ENCODE measurements around the gene CTDSPL.

CTDSPL gene

DNA sequence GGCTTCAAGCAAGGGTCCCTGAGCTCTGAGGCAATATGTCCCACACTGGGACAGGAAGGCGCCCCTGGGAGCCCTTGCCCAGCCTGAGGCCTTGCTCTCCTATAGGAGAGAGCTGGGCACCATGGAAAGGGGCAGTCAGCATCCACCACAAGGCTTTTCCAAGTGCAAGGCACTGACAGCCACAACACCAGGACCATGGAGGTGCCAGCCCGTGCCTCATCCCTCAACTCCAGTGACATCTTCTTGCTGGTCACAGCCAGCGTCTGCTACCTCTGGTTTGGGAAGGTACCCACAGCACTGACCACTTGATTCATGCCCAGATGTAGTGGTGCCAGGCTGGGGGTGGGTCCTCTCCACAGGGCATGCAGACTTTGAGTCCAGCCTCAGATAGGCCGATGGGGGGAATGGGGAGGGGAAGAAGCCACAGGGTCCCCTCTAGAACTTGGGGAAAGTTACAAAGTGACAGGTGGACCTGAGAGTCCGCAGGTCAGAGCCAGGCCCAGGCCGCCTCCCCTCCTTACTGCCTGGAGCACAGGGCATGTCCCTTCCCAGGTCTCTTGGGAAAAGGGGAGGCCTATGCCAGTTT lies 140.7 kb downstream of the CTDSPL start:
- no peak for DNase-seq (ENCODE audit: low spot score)

DNA sequence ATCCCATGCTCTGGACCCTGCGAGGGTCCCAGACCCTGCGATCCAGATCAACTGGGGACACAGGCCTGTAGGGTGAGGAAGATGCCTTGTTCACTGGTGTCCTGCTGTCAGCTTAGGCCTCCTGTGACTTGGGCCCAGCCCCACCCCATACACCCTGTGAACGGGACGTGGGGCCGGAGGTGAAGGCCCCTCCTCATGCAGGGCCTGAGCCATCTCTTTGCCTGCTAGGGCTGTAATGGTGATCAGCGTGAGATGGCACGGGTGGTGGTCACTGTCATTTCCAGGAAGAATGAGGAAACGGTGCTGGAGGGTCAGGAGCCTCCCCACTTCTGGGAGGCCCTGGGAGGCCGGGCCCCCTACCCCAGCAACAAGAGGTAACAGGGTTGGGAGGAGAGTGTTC lies 141.3 kb downstream of the CTDSPL start:
- no peak for DNase-seq (ENCODE audit: low spot score)

DNA sequence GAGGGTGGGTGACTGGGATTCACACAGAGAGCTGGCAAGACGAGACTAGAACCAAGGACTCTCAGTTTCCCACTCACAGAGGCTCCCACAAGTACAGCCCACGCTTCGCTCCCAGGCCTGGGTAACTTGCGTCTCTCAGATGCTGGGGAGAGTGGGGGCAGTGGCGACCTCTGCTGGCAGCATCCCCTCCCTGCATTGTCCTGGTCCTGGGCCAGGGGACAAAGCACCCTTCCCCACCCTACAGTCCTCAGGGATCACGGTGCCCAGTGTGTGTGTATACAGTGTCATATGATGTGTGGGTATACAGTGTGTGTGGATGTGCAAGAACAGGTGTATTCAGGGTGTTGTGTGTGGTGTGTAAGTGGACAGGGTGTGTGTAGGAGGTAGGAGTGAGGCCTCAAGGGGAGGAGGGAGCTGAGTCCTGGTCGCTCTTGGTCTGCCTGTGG lies 141.7 kb downstream of the CTDSPL start:
- peak; percentile 82 for DNase-seq (ENCODE audit: low spot score)

DNA sequence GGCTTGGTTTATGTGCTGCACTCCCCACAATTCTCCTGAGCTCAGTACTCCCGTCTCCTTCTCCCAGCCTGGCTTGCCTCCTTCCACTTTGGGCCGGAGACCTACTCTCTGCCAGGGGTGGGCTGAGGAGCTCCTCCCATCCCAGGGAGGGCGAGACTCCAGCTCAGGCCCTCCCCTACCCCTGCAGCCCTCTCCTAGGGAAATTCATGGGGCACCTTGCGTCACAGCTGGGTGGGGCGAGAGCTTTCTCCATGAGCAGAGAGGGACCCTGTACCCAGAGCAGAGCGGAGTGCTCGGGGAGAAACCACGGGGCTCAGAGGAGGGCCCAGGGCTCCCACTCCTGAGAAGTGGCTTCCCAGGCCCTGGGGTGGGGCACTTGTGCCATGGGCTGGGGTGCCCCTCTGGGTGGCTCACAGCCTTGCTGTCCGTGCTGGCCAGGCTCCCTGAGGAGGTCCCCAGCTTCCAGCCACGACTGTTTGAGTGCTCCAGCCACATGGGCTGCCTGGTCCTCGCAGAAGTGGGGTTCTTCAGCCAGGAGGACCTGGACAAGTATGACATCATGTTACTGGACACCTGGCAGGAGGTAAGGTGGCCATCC lies 142.2 kb downstream of the CTDSPL start:
- no peak for DNase-seq (ENCODE audit: low spot score)

DNA sequence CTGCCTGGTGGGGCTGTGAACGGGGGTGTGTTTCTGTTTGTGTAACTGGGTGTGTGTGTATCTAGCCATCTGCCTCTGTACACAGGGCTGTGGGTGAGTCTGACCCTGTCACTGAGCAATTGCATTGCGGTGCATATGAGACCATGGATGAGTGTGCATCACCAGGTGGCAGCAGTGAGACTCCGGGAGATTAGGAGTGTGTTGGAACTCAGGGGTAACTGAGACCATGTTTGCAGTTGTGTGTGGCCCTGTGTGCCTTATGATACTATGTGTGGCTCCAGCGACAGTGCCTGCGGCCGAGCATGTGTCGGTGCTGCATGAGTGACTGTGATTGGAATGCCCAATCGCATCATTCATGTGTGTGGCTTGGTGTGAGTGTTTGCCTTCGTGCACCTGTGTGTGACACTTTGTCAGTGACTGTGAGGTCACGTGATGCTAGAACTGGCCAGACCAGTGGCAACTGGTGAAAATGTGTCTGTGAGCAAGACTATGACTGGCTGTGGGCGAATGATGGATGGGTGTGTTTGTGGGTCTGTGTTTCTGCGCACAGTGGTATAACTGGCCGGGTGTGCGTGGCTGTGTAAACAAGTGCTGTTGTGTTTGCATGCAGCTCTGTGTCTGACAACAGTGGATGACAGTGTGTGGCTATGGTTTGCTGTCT lies 142.9 kb downstream of the CTDSPL start:
- DNase-seq (ENCODE audit: low spot score), result peak; percentile 78

DNA sequence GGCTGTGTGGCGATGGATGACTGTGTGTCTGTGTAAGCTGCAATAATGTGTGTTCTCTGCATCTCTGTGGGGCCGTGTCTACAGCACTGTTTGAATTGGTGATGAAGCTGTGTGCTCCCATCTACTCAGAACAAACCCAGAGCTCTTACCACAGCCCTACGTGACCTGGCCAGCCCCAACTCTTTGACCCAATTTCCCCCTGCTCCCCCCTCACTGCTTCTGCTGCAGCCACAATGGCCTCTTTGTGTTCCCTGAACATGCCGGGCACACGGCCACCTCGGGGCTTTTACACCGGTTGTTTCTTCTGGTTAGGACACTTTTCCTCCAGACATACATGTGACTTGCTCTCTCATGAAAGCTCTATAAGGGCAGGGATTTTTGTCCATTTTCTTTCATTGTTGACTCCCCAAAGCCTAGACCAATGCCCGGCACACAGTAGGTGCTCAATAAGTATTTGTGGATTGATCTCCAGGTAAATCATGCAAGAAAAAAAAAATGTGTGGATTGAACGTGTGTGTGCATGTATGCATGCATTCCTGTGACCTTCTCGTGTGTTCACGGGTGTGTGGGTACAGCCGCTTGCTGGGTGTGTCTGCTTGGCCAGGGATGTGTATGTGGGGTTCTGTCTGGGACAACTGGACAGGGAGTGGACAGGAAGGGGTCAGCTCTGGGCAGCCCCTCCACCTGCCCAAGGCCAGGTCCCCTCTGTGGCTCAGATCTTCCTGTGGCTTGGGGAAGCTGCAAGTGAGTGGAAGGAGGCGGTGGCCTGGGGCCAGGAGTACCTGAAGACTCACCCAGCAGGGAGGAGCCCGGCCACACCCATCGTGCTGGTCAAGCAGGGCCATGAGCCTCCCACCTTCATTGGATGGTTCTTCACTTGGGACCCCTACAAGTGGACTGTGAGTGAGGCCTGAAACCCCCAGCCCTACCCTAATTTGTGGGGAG lies 143.7 kb downstream of the CTDSPL start:
- DNase-seq (ENCODE audit: low spot score), result no peak

DNA sequence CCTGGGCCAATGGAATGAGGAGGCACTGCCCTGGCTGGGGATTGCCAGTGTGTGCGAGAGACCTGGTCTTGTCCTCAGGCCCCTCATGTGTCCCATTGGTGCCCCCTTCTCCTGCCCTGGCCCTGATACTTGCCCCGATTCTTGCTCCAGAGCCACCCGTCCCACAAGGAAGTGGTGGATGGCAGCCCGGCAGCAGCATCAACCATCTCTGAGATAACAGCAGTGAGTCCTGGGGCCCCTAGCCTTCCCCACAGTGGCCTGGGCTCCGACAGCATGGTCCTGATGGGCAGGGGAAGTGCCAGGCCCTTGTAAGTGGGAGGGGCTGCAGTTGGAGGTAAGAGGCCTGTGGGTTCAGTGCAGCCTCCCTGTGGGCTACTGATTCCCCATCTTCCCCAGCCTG lies 144.4 kb downstream of the CTDSPL start:
- no peak for DNase-seq (ENCODE audit: low spot score)

DNA sequence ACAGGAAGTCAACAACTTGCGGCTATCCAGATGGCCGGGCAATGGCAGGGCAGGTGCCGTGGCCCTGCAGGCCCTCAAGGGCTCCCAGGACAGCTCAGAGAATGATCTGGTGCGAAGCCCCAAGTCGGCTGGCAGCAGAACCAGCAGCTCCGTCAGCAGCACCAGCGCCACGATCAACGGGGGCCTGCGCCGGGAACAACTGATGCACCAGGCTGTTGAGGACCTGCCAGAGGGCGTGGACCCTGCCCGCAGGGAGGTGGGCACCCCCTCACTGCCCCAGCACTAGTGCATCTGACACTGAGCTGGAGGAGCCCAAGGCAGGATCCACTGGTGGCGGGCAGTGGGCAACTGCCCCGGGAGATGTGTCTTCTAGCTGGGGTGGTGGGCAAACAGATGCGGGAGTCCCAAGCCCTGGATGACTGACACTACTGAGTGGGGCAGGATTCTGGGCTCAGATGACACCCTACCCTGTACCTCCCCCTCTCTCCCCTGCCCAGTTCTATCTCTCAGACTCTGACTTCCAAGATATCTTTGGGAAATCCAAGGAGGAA lies 144.8 kb downstream of the CTDSPL start:
- no peak for DNase-seq (ENCODE audit: low spot score)

DNA sequence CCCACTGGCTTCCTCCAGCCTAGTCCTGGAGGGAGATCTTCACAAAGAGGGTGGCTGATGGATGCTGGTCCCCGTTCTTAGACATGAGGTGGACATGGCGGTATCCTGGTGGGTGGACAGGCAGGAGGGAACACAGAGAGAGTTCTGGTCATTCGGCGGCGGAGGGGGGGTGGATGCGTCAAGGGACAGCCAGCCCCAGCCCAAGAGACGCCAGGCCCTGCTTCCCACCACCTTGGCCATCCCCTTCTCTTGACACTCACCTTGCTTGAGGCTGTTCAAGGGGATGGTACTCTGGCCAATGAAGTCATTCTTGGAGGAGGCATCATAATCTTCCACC lies 146.0 kb downstream of the CTDSPL start:
- DNase-seq (ENCODE audit: low spot score), result no peak

DNA sequence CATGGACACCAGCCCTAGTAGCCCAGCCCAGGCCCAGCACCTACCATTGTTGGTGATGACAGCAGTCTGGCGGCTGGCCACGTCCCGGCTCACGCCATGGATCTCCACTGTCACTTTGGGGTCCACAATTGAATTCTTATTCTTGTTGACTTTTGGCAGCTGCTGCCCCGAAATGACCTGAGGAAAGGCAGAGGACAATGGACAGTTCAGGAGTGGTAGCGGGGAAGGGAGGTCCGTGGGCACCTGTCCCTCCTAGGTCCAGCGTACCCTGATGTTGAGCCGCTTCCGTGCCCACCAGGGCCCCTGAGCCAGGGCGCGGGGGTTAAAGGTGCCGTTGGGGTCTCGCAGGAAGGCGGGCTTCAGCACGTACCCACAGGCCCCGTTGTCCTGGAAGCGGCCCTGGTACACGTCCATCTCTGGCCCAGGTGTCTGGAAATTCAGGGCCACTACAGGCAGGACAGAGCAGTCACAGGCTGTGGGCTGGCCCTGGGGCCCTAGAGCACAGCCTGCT lies 146.6 kb downstream of the CTDSPL start:
- DNase-seq (ENCODE audit: low spot score), result no peak

DNA sequence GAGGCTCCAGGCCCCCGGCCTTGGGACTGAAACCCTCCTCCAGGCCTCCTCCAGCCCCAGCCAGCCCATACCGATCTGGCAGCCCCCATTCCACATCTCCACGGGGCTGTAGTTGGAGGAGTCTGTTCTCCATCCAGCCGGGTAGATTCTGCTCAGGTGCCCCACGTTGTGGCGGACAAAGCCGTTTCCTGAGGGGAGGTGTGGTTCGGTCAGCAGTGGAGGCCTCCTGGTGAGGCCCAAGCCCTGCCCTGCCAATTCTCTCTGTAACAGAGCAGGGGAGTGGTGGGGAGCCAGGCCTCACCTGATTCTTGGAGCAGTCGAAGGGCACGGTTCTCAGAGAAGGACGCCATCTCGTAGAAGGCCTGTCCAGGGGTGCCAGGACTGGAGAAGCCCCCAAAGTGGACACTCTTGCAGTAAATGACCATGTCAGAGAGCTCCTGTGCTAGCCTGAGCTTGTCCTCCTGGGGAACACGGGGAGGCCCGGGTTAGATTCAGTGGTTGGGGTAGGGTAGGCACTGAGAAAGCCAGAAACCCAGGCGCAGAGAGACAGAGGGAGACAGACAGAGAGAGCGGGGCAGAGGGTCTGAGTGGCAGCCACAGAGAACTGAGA lies 147.4 kb downstream of the CTDSPL start:
- DNase-seq (ENCODE audit: low spot score), result no peak

DNA sequence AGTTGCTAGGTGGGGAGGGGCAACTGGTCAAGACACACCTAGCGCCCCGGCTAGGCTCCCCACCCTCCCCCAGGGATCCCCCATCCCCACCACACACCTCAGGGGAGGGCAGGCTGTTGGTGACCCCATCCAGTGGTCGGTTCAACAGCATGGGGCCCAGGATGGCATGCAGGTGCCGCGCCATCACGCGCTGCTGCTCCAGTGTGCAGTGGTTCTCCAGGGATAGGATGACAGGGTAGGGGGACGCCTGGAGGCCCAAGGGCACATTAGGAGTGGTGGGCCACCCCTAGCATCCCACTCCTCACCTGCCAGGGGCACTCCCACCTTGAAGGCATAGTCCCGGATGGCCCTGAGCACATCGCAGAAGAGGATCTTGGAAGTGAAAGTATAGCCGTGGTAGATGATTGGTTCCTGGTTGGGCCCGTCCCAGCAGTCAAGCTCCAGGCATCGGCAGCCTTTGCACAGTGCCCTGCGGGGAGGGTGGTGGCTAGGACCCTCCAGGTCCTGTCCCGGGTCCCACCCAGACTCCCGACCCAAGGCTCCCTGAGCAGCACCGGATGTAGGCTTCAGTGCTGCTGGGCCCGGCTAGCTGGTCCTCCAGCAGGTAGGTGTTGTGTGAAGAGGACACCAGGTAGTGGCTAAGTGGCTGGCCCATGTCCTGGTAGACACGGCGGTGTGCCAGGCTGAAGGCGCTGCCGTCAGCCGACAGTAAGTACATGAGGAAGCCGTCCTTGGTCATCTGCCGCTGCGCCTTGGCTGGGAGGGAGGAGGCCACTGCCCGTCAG lies 148.3 kb downstream of the CTDSPL start:
- DNase-seq (ENCODE audit: low spot score), result no peak

DNA sequence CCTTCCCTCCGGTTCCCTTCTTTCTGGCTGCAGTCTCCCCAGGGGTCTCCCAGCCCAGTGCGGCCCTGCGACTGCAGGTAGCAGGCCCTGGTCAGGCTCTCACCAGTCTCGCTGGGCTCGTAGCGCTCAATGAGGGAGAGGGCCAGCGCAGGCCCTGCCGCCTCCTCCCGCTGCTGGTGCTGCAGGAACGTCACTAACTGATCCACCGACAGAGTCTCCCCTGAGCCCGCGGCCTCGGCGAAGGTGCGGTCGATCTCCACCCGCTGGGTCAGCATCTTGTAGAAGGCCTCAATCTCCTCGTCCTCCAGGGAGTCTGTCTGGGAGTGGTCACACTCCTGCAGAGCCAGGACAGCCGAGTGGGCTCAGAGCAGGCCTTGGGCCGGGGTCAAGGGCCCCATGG lies 149.4 kb downstream of the CTDSPL start:
- DNase-seq (ENCODE audit: low spot score), result no peak

DNA sequence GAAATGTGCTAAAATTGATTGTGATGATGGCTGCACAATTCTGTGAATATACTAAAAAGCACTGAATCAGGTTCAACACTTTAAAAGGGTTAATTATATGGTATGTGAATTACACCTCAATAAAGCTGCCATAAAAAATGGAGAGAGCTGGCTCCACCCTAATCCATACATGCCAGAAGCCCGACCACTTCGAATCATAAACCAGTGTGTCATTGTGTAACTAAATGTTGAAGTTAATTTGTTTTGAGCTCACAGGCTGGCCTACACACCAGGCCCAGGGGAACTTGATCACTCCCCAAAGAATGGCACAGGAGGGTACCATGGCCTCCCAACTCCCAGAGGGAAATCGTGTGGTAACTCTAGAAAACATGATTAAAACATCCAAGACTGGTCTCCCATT lies 153.8 kb downstream of the CTDSPL start:
- DNase-seq (ENCODE audit: low spot score), result no peak

DNA sequence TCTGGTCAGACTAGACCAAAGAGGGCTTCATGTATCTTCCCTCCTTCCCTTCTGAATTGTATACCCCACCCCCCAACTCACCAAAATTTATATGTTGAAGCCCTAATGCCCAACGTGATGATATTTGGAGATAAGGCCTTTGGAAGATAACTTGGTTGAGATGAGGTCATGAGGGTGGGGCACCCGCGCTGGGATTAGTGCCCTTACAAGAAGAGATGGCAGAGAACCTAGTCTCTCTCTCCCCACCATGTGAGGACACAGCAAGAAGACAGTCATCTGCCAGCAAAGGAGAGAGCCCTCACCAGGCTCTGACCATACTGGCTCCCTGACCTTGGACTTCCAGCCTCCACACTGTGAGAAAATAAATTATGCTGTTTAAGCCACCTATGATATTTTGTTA lies 154.3 kb downstream of the CTDSPL start:
- no peak for DNase-seq (ENCODE audit: low spot score)

DNA sequence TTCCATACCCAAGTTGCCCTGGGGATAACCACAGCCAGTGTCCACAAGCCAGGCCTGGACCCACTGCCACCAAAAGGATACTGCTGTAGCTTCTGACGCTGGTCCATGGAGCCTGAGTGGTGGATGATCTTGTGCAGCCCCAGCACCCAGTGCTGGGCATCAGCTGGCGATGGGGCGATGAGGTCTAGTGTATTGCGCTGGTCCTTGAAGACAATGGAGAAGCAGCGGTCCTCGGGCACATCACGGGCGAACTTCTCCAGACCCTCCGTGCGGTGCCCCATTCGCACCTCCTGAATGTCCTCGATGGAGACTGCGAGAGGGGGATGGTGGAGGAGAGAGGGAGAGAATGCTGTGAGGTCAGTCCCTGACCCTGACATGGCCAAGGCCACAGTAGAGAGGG lies 154.7 kb downstream of the CTDSPL start:
- no peak for DNase-seq (ENCODE audit: low spot score)

DNA sequence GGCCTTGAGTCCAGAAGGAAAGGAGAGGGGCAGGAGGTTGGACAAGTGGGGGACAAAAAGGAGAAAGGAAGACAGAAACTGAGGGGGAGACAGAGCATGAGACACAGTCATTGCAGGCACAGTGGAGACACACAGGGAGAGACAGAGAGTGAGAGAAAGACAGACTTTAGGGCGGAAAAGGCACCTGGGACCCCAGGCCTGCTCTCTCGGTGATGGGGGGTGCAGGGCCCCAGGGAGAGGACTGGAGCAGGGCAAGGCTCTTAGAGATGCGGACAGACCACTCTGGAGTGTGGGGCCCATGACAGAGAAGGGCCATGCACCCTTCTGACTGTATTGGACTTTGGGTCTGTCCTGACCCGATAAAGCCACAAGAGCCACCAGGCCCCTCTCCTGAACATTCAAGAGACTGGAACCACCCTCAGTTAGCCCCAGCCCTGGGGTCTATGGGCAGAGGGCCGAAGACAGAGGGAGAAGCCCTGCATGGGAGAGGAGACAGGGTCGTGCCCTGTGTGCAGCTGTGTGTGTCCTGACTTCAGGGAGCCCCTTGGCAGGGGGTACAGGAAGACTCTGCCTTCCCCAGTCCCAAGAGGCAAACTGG lies 155.3 kb downstream of the CTDSPL start:
- DNase-seq (ENCODE audit: low spot score), result no peak

DNA sequence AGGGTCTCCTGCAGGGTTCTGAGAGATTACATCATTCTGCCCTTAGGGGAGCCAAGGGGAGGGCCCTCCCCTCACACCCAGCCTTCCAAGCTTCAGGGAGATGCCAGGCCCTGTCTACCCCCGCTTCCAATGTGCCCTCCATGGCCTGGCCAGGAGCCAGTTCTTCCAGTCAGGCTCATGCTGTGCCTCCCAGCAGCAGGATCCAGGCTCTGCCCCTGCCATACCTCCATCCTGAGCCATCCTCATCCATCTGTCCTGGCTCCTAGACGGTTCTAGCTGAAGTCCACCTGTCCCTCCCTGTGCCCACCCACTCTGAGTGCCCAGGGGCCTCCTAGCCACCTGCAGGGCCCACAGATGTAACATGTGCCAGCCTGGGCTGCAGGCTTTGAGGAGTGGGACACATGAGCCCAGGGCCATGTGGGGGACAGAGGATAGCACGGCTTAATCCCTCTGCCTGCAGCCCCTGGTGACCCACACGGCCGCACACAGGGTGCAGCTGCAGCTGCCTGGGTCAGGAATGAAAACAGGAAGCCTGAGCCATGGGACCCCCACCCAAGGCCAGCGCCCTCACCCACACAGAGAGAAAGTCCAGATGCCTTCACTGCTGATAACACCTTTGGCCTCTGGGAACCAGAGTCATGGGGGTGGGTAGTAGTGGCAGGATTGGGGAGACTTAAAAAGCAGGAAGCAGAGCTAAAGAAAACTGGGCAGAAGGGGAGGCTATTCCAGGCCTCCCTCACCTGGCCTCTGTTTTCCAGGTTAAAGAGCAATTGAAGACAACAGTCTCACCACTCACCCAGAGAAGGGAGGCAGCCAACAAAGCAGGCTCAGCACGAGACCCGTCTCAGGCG lies 156.0 kb downstream of the CTDSPL start:
- DNase-seq (ENCODE audit: low spot score), result no peak
